Head of caudate nucleus (tissue), 42 donors: ENCODE results near the gene NF1.
"Not testable (repeated sequence)": the region's sequence is repeated elsewhere in the genome, so short reads cannot be mapped to it uniquely, and the experiment has no call there.

Experiments
- DNase-seq, 42 donors: peaks; one replicate each; pipeline versions ENCODE4 v3.0.0 to v3.0.0-alpha.2; 2020 to 2021; ENCODE audit warnings: mixed read lengths in 7 of 42
- intact Hi-C: fragments of 100-400 bp; cut with DNase I; formaldehyde crosslinking; loops from one replicate; pipeline ENCODE4 v1.15.0; 2022

Gene NF1

DNA sequence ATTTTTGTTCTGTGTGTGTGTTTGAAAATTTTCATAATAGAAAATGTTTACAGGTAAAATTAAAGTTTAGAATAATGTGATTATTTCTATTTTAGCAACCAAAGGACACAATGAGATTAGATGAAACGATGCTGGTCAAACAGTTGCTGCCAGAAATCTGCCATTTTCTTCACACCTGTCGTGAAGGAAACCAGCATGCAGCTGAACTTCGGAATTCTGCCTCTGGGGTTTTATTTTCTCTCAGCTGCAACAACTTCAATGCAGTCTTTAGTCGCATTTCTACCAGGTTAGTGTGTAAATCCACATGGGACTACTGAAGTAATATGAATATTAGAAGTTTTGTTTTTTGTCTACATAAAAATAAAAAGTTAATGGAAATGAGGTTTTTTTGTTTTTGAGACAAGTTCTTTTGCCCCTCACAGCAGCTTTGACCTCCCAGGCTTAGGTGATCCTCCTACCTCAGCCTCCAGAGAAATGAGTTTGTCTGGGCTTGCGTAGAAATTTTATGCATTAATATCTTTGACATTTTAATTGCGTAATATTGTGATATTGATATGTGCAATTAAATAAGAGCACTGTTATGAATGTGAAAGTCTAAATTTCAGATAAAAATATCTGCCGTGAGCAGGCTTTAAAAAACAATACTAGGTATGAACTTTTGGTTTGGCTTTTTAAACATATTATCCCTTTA, 68.5 kb downstream of the NF1 start:
- intact Hi-C loops, result no loop called here
- DNase-seq, result no peak

DNA sequence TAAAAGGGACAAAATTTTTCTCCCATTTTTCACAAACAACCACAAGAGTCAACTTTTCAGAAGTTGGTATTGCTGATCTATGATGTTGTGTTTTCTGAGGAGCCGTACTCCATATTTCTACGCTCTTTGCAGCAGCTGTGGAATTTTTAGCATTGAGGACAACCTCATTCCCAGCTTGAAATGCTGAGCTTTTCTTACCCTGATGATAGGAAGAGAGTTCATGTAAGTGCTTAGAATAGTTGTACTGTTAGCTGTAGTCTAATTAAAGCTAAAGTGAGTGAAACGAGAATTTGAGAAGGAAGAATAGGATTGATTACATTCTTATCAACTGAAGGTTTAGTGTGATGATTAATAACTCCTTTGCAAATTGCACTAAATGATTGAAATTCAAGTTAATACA, 72.3 kb downstream of the NF1 start:
- intact Hi-C loops, result no loop called here
- no peak for DNase-seq

DNA sequence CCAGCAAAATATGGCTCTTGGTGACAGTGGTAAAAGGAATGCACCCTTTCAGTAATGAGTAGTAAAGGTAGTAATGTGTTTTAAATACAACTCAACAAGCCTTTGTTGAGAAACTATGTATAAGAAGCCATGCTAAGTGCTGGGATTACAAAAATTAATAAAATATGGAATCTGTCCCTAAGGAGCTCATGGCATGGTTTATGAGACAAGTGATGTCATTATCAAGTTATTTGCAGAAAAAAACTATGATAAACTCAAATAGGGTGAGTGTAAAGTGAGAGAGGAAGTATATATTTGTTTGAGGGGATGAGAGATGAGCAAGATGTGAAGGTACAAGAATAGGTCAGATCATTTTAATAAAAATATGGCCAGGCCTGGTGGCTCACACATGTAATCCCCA, 76.9 kb downstream of the NF1 start:
- intact Hi-C loops, result no loop called here
- no peak for DNase-seq

DNA sequence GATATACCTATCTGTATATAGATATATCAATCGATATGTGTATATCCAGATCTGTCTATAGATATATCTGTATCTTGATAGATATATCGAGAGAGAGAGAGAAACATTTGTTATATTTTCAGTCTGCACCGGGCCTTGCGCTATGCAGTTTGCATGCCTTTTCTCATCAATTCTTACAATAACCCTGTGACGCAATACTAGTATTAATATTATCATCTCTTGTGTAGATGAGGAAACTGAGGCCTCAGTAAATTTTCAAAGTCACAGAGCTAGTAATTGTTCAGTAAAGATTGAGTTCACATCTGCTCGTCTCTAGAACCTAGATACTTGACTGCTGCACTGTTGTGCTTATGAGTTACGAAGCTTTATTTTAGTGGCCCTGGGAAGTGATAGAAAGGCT, 77.6 kb downstream of the NF1 start:
- intact Hi-C loops, result no loop called here
- DNase-seq, result no peak

DNA sequence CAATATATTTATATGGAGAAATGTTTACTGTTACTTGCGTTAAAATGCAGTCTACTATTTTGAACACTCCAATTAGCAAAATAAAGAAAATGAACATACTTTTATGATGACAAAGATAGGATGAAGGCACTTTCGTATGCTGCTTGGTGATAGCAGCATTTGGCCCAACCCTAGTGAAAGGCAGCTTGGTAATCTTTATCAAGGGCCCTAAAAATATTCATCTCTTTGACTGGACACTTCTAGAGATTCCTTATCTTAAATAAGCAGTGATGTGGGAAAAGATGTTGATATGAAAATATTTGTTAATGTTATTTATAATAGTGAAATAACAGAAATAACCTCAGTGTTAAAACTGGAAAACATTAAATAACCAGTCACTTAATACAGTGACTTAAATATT, 79.4 kb downstream of the NF1 start:
- DNase-seq, result no peak
- intact Hi-C loops, result no loop called here

DNA sequence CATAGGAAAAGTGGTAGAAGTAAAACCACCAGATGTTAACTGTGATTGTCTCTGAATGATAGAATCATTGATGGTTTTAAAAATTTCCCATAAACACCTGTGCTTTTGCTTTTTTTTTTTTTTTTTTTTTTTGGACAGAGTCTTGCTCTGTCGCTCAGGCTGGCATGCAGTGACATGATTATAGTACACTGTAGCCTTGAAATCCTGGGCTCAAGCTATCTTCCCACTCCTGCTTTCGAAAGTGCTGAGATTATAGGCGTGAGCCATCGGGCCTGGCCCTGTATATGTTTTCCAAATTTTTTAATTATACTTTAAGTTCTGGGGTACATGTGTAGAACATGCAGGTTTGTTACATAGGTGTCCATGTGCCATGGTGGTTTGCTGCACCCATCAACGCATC, 80.5 kb downstream of the NF1 start:
- intact Hi-C loops, result no loop called here
- no peak for DNase-seq

DNA sequence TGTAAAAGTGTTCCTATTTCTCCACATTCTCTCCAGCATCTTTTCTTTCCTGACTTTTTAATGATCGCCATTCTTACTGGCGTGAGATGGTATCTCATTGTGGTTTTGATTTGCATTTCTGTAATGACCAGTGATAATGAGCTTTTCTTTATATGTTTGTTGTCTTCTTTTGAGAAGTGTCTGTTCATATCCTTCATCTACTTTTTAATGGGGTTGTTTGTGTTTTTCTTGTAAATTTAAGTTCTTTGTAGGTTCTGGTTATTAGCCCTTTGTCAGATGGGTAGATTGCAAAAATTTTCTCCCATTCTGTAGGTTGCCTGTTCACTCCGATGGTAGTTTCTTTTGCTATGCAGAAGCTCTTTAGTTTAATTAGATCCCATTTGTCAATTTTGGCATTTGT, 81.4 kb downstream of the NF1 start:
- DNase-seq, intact Hi-C loops: not testable (repeated sequence)

DNA sequence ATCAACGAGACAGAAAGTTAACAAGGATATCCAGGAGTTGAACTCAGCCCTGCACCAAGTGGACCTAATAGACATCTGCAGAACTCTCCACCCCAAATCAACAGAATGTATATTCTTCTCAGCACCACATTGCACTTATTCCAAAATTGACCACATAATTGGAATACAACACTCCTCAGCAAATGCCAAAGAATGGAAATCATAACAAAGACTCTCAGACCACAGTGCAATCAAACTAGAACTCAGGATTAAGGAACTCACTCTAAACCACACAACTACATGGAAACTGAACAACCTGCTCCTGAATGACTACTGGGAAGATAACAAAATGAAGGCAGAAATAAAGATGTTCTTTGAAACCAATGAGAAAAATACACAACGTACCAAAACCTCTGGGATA, 84.2 kb downstream of the NF1 start:
- intact Hi-C loops, DNase-seq: not testable (repeated sequence)

DNA sequence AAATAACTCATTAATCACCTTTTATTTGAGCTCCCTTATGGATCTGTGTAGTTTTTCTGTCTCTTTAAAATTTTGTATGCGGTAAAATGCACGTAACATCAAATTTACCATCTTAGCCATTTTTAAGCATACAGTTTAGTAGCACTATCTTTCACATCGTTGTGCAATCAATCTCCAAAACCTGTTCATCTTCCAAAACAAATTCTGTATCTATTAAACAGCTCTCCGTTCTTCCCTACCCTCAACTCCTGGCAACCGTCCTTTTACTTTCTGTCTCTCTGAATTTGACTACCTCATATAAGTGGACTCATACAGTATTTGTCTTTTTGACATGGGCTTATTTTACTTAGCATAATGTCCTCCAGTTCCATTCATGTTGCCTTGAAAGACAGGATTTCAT, 100.5 kb downstream of the NF1 start:
- intact Hi-C loops, result no loop called here
- no peak for DNase-seq

DNA sequence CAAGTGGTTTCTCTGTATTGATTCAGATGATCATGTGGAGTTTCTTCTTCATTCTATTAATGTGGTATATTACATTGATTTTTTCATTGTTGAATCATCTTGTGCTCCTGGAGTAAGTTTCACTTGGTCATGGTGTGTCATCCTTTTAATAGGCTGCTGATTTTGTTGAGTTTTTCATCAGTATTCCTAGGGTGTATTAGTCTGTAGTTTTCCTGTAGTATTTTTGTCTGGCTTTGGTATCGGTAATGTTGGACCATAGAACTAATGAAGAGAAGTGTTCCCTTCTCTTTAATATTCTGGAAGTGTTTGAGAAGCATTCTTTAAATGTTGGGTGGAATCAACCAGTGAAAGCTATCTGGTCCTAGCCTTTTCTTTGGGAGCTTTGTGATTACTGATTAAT, 103.2 kb downstream of the NF1 start:
- DNase-seq, result no peak
- intact Hi-C loops, result no loop called here

DNA sequence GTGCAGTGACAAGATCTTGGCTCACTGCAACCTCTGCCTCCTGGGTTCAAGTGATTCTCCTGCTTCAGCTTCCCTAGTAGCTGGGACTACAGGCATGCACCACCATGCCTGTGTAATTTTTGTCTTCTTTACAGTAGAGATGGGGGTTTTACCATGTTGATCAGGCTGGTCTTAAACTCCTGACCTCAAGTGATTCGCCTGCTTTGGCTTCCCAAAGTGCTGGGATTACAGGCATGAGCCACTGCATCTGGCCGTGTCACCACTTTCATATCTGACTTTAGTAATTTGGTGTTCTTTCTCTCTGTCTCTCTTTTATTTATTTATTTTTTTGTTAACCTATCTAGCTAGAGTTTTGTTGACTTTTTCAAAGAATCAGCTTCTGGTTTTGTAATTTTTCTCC, 103.9 kb downstream of the NF1 start:
- intact Hi-C loops, result not testable (repeated sequence)

DNA sequence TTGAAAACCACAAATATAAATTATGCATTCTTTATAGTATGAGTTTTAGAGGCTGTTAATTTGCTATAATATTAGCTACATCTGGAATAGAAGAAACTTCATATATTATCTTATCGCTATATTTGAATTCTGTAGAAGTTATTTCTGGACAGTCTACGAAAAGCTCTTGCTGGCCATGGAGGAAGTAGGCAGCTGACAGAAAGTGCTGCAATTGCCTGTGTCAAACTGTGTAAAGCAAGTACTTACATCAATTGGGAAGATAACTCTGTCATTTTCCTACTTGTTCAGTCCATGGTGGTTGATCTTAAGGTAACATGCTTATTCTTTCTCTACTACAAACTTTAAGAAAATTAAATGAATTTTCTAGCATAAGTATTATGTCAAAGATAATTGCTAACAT, 105.5 kb downstream of the NF1 start:
- no peak for DNase-seq
- intact Hi-C loops, result no loop called here

More for the DNA sequence above, 103.9 kb downstream of the NF1 start:
- not testable (repeated sequence) for DNase-seq

DNA sequence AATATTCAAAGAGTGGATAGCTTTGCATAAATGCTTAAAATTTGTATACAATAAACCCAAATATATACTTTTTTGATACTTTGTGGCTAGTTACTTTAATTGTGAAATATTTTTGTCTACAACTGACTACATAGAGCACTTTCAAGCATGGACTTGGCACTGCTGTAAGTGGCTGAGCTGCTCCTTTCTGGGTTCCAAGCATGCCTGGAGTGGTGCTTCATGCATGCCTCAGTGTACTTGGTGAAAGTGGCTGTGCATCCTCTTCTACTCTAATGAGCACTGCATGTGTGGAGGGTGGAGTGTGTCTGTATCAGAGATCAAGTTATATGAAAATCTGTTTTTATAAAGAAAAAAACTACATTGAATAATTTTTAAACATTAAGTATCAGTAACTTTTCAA, 108.2 kb downstream of the NF1 start:
- DNase-seq, result no peak
- intact Hi-C loops, result no loop called here

DNA sequence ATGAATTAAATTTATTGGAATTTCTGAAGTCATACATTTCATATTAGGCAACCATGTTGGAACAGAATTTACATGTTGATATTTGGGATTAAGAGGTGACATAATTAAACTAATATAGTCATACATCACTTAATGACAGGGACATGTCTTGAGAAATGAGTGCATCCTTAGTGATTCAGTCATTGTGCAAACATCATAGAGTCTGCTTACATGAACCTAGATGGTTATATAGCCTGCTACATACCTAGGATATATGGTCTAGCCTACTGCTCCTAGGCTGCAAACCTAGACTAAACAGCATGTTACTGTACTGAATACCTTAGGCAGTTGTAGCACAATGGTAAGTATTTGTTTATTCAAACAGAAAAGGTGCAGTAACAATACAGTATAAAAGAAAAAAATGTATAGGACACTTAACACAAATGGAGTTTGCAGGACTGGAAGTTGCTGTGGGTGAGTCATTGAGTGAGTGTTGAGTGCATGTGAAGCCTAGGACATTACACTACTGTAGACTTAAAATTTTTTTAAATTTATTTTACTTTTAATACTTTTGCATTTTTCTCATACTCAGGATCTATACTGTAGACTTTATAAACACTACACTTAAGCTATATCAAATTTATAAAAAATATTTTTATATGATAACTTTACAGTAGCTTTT, 116.7 kb downstream of the NF1 start:
- no peak for DNase-seq
- intact Hi-C loops, result loop anchor here (10.0 kb wide), 2 partner anchors 117 to 197 kb away; partner anchors contain the start of gene NF1

DNA sequence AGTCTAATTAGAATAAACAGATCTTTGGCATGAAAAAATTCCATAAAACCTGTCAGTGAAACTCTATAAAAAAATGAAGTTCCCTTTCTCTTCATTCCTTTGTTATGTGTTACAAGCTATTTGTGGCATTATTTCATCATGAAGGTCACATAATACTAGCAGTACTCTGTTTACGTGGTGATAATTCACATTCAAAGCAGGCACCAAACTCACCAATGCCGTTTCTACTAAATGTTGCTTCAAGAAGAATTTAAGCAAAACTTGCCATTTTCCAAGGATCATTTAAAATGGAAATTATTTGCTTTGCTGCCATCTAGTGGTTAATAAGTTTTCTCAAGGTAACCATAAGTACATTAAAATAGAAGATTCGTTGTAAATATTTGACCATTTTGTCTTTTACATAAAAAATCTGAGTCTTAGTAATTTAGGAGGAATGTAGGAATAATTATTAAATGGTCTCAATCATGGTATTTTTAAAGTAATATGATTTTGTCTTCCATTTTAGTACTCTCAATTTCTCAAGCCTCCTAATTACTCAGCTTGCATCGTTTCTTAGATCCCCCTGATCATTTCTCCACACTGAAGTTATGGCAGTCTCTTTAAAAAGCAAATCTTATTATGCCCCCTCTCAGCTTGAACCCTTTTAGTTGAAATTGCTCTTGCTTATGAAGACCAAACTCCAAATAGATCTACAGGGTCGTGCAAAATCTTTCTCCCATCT, 121.4 kb downstream of the NF1 start:
- intact Hi-C loops, result loop anchor here (10.0 kb wide), 2 partner anchors 121 to 201 kb away; partner anchors contain the start of gene NF1
- no peak for DNase-seq

DNA sequence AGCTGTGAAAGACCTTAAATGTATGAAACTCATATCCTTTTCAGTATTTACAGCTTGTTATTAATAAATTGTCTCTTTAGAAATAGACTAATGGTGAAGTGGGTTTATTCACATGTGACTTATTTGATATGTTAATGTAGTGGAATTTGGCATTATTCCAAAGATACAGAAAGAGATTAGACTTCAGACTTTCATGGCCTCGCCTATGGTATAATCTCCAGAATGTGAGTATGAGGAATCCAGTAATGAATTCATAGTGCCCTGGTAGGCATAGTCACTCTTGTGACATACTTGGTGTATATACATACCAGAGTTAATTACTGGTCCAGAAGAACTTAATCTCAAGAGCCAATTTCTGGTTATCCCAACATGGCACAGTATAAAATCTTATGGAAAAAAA, 129.6 kb downstream of the NF1 start:
- intact Hi-C loops, result no loop called here
- no peak for DNase-seq

DNA sequence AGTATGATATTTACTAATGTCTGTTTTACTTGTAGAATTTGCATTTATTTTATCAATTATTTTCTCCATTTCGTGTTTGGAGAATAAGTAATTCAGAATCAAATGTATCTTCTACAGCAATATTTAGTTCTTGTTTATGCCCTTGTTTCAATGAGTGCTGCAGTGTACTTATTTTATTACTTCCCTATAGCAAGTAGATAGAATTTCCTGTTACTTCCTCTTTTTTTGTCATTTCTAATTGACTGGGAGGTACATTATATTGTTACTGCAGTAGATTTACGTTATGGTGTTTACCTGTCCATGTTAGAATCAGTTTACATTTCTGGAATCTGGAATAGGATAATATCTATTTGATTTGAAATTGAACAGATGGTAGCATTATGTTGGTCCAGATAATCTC, 131.1 kb downstream of the NF1 start:
- intact Hi-C loops, result no loop called here
- no peak for DNase-seq

DNA sequence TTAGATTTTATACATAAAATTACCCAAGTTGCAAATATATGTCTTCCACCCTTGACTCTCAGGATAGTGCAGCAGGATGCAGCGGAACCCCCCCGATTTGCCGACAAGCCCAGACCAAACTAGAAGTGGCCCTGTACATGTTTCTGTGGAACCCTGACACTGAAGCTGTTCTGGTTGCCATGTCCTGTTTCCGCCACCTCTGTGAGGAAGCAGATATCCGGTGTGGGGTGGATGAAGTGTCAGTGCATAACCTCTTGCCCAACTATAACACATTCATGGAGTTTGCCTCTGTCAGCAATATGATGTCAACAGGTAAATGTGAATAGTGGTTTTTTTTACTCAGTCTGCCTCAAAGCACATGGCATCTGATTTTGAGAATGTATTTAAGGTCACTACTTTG, 131.6 kb downstream of the NF1 start:
- intact Hi-C loops, result no loop called here
- no peak for DNase-seq

DNA sequence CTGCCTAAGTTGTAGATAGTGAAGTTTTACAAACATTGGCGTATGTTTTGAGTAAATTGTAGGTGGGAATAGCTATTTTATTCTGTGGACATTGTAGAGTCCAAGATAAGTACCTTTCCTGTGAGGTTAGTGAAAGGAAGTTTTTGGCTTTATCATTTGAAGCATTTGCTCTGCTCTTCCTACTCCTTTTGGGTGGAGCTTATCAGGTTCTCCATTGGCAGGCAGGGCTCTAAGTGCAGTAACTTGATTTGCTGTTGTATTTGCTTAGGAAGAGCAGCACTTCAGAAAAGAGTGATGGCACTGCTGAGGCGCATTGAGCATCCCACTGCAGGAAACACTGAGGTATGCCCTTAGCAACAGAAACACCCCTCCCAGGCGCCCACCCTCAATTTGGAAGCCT, 132.2 kb downstream of the NF1 start:
- DNase-seq, result no peak
- intact Hi-C loops, result no loop called here

DNA sequence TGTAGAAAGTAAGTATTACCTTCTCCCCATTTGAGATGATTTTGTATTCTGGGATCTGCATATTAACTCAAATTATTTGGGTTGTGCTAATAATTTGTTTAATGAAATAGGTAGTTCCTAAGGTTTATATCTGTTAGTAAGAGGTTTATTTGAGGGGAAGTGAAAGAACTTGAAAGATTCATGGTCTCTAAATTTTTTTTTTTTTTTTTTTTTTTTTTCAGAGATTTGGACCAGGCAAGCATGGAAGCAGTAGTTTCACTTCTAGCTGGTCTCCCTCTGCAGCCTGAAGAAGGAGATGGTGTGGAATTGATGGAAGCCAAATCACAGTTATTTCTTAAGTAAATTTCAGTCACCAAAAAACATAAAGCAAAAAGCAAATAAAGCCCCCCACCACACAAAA, 137.1 kb downstream of the NF1 start:
- intact Hi-C loops, result no loop called here
- no peak for DNase-seq

DNA sequence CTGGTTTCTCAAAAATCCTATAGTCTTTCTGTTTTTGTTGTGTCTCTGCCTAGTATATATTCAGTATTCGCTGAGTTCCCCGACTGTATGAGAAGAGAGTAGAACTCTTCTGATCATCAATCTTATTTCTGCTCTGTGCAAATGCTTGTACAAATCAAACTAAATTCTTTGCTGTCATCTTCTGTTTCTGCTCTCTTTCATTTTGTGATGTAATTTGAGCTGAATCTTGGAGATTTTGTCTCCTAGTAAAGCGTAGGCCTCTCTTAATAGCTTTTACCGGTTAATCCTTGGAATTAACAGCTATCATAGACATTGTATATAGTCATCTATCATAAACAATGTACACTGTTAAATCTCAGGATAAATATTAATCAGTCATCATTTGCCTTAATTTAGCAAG, 140.3 kb downstream of the NF1 start:
- intact Hi-C loops, result no loop called here
- no peak for DNase-seq
